Right forelimb (tissue), 1 donor: ENCODE data around the gene FUT6.

Experiments used
- DNase-seq: peaks from one replicate; pipeline ENCODE4 v3.0.0-alpha.2; 2018

Gene FUT6

DNA sequence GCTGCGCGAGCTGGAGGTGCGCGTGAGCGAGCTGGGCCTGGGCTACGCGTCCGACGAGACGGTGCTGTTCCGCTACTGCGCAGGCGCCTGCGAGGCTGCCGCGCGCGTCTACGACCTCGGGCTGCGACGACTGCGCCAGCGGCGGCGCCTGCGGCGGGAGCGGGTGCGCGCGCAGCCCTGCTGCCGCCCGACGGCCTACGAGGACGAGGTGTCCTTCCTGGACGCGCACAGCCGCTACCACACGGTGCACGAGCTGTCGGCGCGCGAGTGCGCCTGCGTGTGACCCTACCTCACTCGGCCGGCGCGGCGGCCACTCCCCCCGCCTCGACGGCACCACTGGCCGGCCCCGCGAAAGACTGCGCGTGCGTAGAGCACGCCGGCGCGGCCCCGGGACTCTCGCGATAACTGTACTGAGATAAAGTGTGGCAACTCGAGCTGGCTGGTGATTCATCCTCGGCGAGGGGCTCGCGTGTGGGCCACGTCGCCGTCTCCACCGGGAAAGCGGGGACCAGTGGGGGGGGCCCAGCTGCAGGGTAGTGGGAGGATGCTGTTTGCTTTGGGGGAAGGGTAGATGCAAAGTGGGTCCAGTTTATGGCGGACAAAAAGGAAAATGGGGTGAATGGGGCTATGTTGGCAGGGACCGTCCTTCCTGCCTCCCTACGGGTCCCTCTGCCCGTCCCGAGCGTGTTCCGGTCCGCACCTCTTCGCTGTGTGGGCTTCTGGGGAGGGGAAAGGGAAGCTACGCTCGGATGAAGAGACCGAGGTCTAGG lies 11.4 kb downstream of the FUT6 start:
- peak; percentile 97 for DNase-seq

DNA sequence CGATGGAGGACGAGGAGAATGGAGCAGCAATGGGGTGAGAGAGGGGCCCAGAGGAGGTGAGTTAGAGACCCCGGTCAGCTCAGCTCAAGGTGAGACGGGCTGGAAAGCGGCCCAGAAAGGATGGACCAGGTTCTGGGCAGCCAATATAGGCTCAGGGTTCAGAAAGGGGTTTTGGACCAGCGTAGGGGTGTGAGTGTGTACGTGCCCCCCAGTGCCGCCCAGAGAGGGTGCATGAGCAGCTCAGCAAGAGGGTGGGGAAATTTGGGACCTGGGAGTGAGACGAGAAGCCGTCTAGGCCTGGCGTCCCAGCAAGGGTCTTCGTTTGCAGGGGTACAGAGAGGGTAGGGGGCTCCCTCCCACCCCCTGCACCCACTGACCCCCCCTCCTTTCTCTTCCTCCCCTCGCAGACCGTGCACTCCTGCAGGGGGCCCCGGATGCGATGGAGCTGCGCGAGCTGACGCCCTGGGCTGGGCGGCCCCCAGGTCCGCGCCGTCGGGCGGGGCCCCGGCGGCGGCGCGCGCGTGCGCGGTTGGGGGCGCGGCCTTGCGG lies 12.1 kb downstream of the FUT6 start:
- DNase-seq, result no peak

DNA sequence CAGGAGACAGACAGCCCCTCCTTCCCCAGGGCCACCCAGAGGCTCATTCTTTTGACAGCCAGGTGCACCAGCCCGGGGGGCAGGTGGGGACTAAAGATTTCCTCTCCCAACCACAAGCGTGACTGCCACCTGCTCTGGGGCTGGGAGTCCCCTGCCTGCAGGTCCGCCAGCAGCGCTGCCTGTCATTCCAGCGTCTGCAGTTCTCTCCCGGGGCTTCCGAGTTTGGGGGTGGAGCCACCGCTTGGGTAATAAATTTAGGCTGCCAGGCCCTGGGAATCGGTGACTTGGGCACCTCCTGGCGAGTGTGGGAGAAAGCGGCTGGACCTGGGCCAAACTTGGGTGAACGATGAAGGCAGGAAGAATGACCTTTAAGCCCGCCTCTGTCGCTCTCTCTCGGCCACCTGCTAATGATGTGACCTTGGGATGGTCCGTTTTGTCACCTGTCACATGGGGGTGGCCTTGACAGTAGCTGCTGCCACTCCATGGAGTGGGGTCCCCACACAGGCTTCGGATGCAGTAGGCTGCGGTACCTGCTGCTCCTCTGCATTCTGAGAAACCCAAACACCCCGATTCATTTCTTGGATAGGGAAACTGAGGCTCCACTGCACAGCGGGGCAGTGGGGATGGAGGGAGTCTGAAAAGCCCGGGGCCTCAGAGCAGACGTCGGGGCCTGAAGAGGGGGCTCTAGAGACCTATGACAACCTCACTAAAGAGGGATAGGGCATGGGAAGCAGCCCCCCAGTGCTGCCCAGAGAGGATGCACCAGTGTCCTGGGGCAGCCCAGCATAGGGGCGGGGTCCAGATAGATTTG lies 12.8 kb downstream of the FUT6 start:
- DNase-seq, result no peak

DNA sequence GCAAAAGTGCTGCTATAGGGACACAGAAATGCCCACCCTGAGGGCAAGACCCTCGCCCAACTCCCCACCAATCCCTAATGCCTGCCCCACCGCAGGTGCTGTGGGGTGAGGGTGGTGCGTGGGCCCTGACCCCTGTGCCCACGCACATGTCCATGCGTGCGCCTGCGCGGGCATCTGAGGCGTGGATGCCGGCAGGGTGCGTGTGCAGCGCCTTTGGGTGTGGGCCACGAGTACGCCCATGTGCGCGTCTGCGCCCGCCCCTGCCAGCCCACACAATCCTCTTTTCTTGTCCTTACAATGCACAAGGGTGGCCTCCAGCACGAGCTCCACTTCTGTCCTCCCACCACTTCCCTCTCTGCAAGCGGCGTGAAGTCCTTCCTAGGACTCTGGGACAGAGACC lies 14.3 kb downstream of the FUT6 start:
- no peak for DNase-seq

GRCh38 chr19:5824751-5825150 lies 14.8 kb downstream of the FUT6 start:
- DNase-seq, result no peak

DNA sequence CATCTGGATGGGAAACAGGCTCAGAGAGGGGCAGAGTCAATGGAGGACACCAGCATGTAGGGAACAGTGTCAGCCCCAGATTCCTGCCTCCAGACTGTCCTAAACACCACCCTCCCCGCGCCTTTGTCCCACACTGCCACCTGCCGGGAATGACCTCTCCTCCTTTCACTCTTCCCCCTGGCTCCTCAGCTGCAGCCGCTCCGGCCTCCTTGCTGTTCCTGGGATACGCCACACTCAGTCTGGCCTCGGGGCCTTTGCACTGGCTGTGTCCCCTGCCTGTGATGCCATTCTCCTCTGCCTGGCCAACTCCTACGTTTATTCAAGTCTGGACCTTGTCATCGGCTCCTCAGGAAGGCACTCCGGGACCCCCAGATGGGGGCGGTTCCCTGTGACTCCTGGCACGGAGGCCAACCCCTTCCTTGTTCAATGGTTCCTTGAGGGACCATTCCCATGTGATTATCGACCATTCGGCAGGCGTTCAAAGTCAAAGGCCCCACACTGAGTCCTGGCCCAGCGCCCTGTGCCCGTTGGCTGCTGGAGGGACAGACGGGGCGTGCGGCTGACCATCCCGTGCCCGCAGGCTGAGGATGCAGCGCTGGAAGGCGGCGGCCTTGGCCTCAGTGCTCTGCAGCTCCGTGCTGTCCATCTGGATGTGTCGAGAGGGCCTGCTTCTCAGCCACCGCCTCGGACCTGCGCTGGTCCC lies 15.8 kb downstream of the FUT6 start:
- DNase-seq, result no peak

GRCh38 chr19:5822181-5822844 lies 17.2 kb downstream of the FUT6 start:
- DNase-seq, result no peak

DNA sequence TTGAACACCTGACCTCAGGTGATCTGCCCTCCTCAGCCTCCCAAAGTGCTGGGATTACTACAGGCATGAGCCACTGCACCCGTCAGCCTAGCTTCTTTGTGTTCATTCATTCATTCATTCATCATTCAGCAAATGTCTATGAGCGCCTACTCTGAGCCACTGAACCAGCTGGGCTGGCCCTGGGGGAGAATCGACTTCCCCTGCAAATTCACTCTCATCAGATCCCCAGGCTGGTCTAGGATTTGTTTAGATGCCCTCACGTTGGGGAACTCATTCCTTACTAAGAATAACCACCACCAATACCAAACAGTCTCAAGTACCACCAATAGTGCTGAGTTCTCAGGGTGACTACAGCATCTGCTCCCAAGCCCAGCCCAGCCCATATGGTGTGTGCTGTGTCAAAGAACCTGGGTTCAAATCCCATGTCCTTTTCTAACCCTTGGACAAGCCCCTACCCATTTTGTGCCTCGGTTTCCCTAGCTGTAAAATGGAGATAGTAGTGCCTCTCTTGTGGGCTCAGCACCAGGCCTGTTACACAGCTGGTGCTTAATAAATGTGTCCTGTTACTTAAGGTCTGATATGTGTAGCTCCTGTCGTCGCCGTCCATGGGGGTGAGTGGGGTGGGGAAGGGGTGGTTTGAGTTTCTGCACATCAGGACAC lies 17.9 kb downstream of the FUT6 start:
- no peak for DNase-seq

DNA sequence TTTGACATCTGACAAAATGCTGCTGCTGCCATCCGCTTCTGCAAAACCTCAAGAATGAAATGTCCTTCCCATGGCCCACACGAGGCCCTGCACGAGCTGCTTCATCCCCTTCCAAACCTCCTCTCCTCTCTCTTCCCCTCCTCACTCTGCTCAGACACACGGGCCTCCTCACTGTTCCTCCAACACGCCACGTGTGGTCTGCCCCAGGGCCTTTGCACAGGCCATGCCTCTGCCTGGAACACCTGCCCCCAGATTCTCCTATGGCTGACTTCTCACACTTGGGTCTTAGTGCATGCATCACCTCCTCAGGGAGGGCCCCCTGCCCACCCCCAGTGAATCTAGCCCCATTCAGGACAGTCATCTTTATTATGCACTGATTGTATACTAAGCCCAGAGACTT lies 18.7 kb downstream of the FUT6 start:
- no peak for DNase-seq

- DNase-seq, result no peak
These were observed 20.9 kb downstream of the FUT6 start for GRCh38 chr19:5818594-5818993.

DNA sequence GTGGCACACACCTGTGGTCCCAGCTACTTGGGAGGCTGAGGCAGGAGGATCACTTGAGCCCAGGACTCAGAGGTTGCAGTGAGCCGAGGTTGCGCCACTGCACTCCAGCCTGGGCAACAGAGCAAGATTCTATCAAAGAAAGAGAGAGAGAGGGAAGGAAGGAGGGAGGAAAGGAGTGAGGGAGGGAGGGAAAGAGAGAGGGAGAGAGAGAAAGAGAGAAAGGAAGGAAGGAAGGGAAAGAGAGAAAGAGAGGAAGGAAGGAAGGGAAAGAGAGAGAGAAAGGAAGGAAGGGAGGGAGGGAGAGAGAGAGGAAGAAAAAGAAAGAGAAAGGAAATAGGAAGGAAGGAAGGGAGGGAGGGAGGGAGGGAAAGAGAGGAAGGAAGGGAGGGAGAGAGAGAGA lies 22.3 kb downstream of the FUT6 start:
- DNase-seq, result no peak

GRCh38 chr19:5814852-5815246 lies 24.7 kb downstream of the FUT6 start:
- no peak for DNase-seq

DNA sequence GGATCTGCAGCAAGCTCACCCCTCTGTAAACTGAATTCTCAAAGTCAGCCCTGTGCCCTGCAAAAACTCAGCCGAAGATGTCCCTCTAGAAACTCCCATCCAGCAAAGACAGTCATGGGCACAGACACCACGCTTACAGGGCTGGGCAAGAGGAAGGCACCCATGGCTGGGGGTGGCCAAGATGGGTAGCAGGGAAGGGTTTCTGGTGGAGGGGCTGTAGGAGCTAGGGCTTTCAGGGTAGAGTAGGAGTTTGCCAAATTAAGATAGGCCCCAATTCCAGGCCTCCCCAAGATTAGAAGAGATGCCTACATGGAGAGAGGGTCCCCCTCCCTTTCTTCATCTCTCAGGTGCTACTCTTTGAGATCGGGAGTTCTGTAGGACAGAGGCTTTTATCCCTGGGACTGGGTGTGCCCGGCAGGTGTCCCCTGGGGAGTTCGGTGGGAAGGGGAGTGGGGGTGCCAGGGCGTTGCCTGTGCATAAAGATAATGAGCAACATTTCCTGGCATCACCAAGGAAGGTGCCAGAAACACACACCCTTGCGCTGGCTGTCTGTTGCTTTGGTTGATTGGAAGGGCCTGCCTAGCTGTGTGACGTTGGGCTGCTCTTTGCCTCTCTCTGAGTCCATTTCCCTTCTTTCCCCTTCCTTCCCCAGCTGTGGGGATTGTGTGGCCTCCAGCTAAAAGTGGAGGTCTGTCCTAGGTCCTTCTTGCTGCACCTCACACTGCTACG lies 25.2 kb downstream of the FUT6 start:
- DNase-seq, result no peak

DNA sequence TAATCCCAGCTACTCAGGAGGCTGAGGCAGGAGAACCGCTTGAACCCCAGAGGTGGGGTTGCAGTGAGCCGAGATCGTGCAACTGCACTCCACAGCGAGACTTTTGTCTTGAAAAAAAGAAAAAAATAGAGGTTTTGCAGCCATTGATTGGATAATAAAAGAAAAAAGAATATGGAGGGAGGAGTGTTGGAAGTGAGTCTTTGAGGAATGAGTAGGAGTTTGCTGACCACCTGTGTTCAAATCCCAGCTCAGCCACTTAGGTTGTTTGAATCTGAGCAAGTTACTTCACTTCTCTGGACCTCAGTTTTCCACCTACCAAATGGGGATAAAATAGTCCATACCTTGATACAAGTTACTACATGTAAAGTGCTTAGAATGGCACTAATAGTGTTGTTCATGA lies 28.4 kb downstream of the FUT6 start:
- DNase-seq, result no peak

DNA sequence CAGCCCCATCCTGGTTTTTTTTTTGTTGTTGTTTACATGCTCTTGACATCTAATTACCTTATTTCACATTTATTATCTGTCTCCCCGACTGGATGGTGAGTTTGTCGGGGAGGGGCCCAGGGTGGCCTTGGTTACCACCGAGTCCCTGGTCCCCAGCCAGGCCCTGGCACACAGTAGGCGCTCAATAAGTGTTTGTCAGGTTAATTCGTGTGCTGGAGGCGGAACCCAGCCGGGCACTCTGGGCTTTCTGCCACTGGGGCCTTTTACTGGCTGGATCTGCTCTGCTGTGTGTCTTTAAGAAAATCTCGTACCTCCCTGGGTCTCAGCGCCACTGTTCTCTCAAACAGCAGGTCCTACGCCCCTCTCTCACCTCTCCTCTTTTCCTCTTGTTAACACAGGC lies 30.0 kb downstream of the FUT6 start:
- no peak for DNase-seq

DNA sequence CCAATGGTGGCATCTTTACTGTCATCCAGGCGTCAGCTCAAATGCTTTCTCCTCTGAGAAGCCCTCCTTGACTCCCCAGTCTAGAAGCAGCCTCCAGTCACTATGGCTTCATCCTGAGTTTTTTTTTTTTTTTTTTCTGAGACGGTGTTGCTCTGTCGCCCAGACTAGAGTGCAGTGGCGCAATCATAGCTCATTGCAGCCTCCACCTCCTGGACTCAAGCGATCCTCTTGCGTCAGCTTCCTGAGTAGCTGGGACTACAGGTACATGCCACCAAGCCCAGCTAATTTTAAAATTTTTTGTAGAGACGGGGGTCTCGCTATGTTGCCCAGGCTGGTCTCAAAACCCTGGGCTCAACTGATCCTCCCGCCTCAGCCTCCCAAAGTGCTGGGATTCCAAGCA lies 30.4 kb downstream of the FUT6 start:
- no peak for DNase-seq

DNA sequence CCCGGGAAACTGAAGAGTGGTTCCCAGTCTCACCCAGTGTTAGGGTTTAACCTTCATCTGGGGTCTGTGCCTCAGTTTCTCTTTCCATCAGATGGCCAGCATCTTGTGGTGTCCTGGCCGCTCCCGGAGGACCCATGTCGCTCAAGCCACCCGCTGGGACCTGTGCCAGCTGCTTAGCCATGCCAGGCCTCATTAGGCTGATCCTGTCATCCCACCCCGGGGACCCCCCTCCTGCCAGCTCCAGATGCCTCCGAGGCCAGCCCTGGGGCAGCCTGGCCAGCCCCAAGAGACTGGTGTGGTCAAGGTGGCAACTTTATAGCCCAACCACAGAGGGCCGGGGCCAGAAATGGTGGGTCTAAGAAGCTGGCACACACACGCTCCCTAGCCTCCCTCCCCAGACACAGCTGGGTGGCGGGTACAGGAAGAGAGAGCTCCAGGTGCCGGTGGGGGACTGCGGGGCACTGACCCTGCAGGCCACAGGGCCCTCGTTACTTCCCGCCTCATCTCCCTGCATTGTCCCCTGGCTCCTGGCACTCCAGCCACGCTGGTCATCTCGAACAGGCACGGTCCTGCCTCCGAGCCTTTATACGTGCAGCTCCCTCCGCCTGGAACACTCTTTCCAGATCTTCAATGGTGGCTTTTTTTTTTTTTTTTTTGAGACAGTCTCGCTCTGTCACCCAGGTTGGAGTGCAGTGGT lies 31.2 kb downstream of the FUT6 start:
- DNase-seq, result no peak

DNA sequence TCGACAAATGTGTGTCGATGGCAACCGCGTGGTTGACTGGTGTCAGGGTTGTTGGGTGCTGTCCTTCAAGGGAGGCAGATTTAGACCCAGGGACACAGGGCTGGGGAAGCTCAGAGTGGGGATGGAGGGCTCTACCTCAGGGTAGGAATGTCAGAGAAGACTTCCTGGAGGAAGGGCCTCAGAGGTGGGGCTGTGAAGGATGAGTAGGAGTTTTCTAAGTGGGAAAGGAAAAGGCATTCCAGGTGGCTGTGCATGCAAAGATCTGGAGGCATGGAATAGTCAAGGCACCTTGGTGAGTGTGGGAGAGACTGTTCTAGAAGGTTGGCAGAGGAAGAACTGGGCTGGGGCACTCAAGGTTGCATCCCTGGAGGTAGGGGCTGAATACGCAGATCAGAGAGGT lies 32.6 kb downstream of the FUT6 start:
- no peak for DNase-seq

DNA sequence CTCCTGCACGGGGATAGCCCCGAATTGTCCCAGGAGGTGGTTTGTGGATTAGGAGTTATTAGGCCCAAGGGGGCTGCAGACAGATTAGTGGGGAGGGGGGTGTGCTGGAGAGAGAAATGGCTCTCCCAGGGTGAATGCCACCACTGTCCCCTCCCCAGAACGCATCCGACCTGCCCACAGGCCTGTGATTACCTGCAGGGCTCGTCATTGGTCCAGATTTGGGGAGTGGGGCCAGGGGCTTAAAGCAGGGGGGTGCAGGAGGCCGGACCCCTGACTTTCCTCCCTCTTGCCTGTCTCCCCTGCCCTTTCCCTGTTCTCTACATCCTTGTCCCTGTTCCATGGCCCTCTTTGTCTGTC lies 33.4 kb downstream of the FUT6 start:
- DNase-seq, result no peak

- peak; percentile 78 for DNase-seq
These were observed 33.9 kb downstream of the FUT6 start for GRCh38 chr19:5805462-5806132.
